H9 (cell line): Measurements from ENCODE around the gene TRIM54. TPM values are rescaled to one million over a fixed set of nuclear protein-coding genes. Genes with fewer than 3 reads are reported as not detected.

ENCODE experiments used
- DNase-seq: peaks from one replicate; pipeline ENCODE4 v3.0.0-alpha.2; 2017
- H2AFZ ChIP-seq: one replicate; pipeline ENCODE4 v1.6.1; 2013; ENCODE audit warnings: mild to moderate bottlenecking, low read length, control low read depth, moderate library complexity
- H2AK5ac ChIP-seq: 2 replicates; pipeline ENCODE4 v1.6.1; 2013; ENCODE audit warnings: low read length, control low read depth, mixed read lengths; ENCODE audit not compliant: insufficient read length
- H2BK120ac ChIP-seq: one replicate; pipeline ENCODE4 v1.6.1; 2013; ENCODE audit warnings: low read depth, mild to moderate bottlenecking, low read length, control low read depth, inconsistent platforms; ENCODE audit not compliant: poor library complexity, severe bottlenecking
- H2BK12ac ChIP-seq: 2 replicates; pipeline ENCODE4 v1.6.1; 2013; ENCODE audit warnings: low read length, control low read depth, mixed read lengths, low read depth; ENCODE audit not compliant: insufficient read length
- H2BK15ac ChIP-seq: 2 replicates; pipeline ENCODE4 v1.6.1; 2013; ENCODE audit warnings: low read depth, low read length, control low read depth
- H2BK20ac ChIP-seq: one replicate; pipeline ENCODE4 v1.6.1; 2013; ENCODE audit warnings: low read depth, mild to moderate bottlenecking, low read length, control low read depth, inconsistent platforms; ENCODE audit not compliant: poor library complexity, severe bottlenecking
- H2BK5ac ChIP-seq: 2 replicates; pipeline ENCODE4 v1.6.1; 2013; ENCODE audit warnings: low read length, control low read depth, mixed read lengths; ENCODE audit not compliant: insufficient read length
- H3K14ac ChIP-seq: 2 replicates; pipeline ENCODE4 v1.6.1; 2013; ENCODE audit warnings: low read length, control low read depth; ENCODE audit not compliant: insufficient read depth
- H3K18ac ChIP-seq: 2 replicates; pipeline ENCODE4 v1.6.1; 2013; ENCODE audit warnings: low read depth, mild to moderate bottlenecking, mixed read lengths, low read length, control low read depth; ENCODE audit not compliant: insufficient read length
- H3K23ac ChIP-seq: 2 replicates; pipeline ENCODE4 v1.6.1; 2013; ENCODE audit warnings: low read length, control low read depth, mixed read lengths, low read depth; ENCODE audit not compliant: insufficient read length
- H3K23me2 ChIP-seq: 2 replicates; pipeline ENCODE4 v1.6.1; 2013; ENCODE audit warnings: low read depth, mild to moderate bottlenecking, mixed read lengths, low read length, control low read depth; ENCODE audit not compliant: insufficient read length, poor library complexity, severe bottlenecking
- H3K27ac ChIP-seq: 2 replicates; pipeline ENCODE4 v1.5.1; 2013; ENCODE audit warnings: low read length, control low read depth, mixed read lengths, low read depth; ENCODE audit not compliant: insufficient read length
- H3K27me3 ChIP-seq: 2 replicates; pipeline ENCODE4 v1.6.1; 2013; ENCODE audit warnings: low read length, control low read depth, inconsistent platforms; ENCODE audit not compliant: insufficient read depth
- H3K4ac ChIP-seq: 2 replicates; pipeline ENCODE4 v1.6.1; 2013; ENCODE audit warnings: low read depth, mild to moderate bottlenecking, control low read depth, inconsistent platforms, low read length, moderate library complexity
- H3K4me1 ChIP-seq: 2 replicates; pipeline ENCODE4 v1.6.1; 2013; ENCODE audit warnings: low read length, control low read depth, inconsistent platforms; ENCODE audit not compliant: insufficient read depth
- H3K4me2 ChIP-seq: 2 replicates; pipeline ENCODE4 v1.6.1; 2013; ENCODE audit warnings: low read length, control low read depth, mixed read lengths; ENCODE audit not compliant: insufficient read length, insufficient read depth
- H3K56ac ChIP-seq: 2 replicates; pipeline ENCODE4 v1.6.1; 2013; ENCODE audit warnings: low read depth, mild to moderate bottlenecking, mixed read lengths, low read length, control low read depth; ENCODE audit not compliant: insufficient read length
- H3K79me1 ChIP-seq: 2 replicates; pipeline ENCODE4 v1.6.1; 2013; ENCODE audit warnings: low read depth, mild to moderate bottlenecking, moderate library complexity, low read length, control low read depth, inconsistent platforms; ENCODE audit not compliant: insufficient read depth, poor library complexity, severe bottlenecking
- H3K79me2 ChIP-seq: 2 replicates; pipeline ENCODE4 v1.6.1; 2013; ENCODE audit warnings: low read length, control low read depth, inconsistent platforms; ENCODE audit not compliant: insufficient read depth
- H3K9ac ChIP-seq: 2 replicates; pipeline ENCODE4 v1.6.1; 2013; ENCODE audit warnings: low read length, control low read depth, mixed read lengths; ENCODE audit not compliant: insufficient read length; ENCODE audit errors: extremely low read depth
- H3K9me3 ChIP-seq: one replicate; pipeline ENCODE4 v1.6.1; 2013; ENCODE audit warnings: low read depth, low read length, inconsistent platforms; ENCODE audit not compliant: control insufficient read depth
- H3T11ph ChIP-seq: one replicate; pipeline ENCODE4 v1.6.1; 2013; ENCODE audit warnings: mild to moderate bottlenecking, low read length, control low read depth, inconsistent platforms
- H4K20me1 ChIP-seq: one replicate; pipeline ENCODE4 v1.6.1; 2013; ENCODE audit not compliant: control insufficient read depth, insufficient read length, insufficient read depth
- H4K5ac ChIP-seq: 2 replicates; pipeline ENCODE4 v1.6.1; 2013; ENCODE audit warnings: low read depth, mild to moderate bottlenecking, mixed read lengths, low read length, control low read depth; ENCODE audit not compliant: insufficient read length
- H4K8ac ChIP-seq: replicated peaks from 2 replicates; pipeline ENCODE4 v1.6.1; 2013; ENCODE audit warnings: low read length, control low read depth, mixed read lengths, low read depth; ENCODE audit not compliant: insufficient read length
- H4K91ac ChIP-seq: 2 replicates; pipeline ENCODE4 v1.6.1; 2013; ENCODE audit warnings: low read depth, mild to moderate bottlenecking, moderate library complexity, mixed read lengths, low read length, control low read depth; ENCODE audit not compliant: insufficient read length
- H3K27ac Mint-ChIP-seq, 3 experiments: 2 replicates in 2 of 3; 3 replicates in 1 of 3; pipeline ENCODE4 v1.8.0; 2020 to 2021; ENCODE audit warnings: mixed read lengths in 3 of 3, mild to moderate bottlenecking in 1 of 3, moderate library complexity in 1 of 3
- H3K27me3 Mint-ChIP-seq: 2 replicates; pipeline ENCODE4 v1.8.0; 2021; ENCODE audit warnings: low read depth, mild to moderate bottlenecking, moderate library complexity, mixed read lengths
- H3K36me3 Mint-ChIP-seq, 3 experiments: 2 replicates in 2 of 3; 3 replicates in 1 of 3; pipeline ENCODE4 v1.8.0; 2020 to 2021; ENCODE audit warnings: low read depth in 3 of 3, mixed read lengths in 3 of 3; ENCODE audit not compliant: insufficient read depth in 1 of 3
- H3K4me1 Mint-ChIP-seq, 2 experiments: 2 replicates each; pipeline ENCODE4 v1.8.0; 2020; ENCODE audit warnings: mixed read lengths in 2 of 2
- H3K4me3 Mint-ChIP-seq, 2 experiments: 2 replicates in 1 of 2; 3 replicates in 1 of 2; pipeline ENCODE4 v1.8.0; 2020 to 2021; ENCODE audit warnings: mild to moderate bottlenecking in 2 of 2, mixed read lengths in 2 of 2, moderate library complexity in 1 of 2
- H3K9me3 Mint-ChIP-seq, 2 experiments: 2 replicates in 1 of 2; 3 replicates in 1 of 2; pipeline ENCODE4 v1.8.0; 2020; ENCODE audit warnings: mild to moderate bottlenecking in 2 of 2, mixed read lengths in 2 of 2, moderate library complexity in 1 of 2
- CTCF ChIP-seq: fragments of 200-600 bp; sonication (generic); conservative IDR thresholded peaks from 3 replicates; pipeline ENCODE4 v1.8.0; 2021; ENCODE audit warnings: antibody characterized with exemption, mild to moderate bottlenecking
- WGBS: extraction: QIAGEN DNeasy Blood & Tissue Kit; methylation state at CpG from one replicate; pipeline ENCODE4 v1.1.7; 2013; ENCODE audit warnings: missing lambda C conversion rate, low lambda C conversion rate, mixed read lengths; ENCODE audit not compliant: insufficient read length; ENCODE audit errors: extremely low coverage; 5-methylcytosine and 5-hydroxymethylcytosine counted together
- total RNA-seq: library from RNA; stranded (reverse); gene quantifications from 2 replicates; pipeline ENCODE4 v1.2.1, GENCODE V29; 2021

TRIM54 gene
- total RNA-seq, 1 experiment from 2014 or later, result 5.0 TPM

- H3K9me3 Mint-ChIP-seq, result no peaks in the 10 kb centered on the region
- H3K9ac ChIP-seq, result no peak within 1 kb of the TSS
- no peaks in the 10 kb centered on the region for H3K79me2 ChIP-seq
- H2BK5ac ChIP-seq, result no peak within 1 kb of the TSS
- peak within 1 kb of the TSS; percentile 36 to 64 for H3K4me3 Mint-ChIP-seq
- peaks cover 9% of the 10 kb centered on the region for H3K23me2 ChIP-seq
- H4K91ac ChIP-seq, result no peak within 1 kb of the TSS
- H3K27me3 Mint-ChIP-seq, result peaks cover 52% of the 10 kb centered on the region
- no peak within 1 kb of the TSS for H3K23ac ChIP-seq
- H3K79me1 ChIP-seq, result no peaks in the 10 kb centered on the region
- peak; percentile 82 for DNase-seq
- H3K4me2 ChIP-seq, result peak within 1 kb of the TSS; percentile 34
- H3K9me3 ChIP-seq, result no peaks in the 10 kb centered on the region
- no peaks in the 10 kb centered on the region for H4K20me1 ChIP-seq
- H3K18ac ChIP-seq, result no peak within 1 kb of the TSS
- no peak within 1 kb of the TSS for H4K8ac ChIP-seq
- peaks cover 3 to 5% of the 10 kb centered on the region in 2 experiments; a peak in 3 of 4 replicates for H3K4me1 Mint-ChIP-seq
- no peak within 1 kb of the TSS for H3K27ac ChIP-seq
- peaks cover 21% of the 10 kb centered on the region for H3K27me3 ChIP-seq
- H3K27ac Mint-ChIP-seq, result no peak within 1 kb of the TSS; a peak in 1 of 7 replicates
- H2BK120ac ChIP-seq, result no peak within 1 kb of the TSS
- no peak within 1 kb of the TSS for H2BK20ac ChIP-seq
- H3T11ph ChIP-seq, result no peak within 1 kb of the TSS
- no peak within 1 kb of the TSS for H3K4ac ChIP-seq
- H2AFZ ChIP-seq, result no peak within 1 kb of the TSS
- no peak within 1 kb of the TSS for H2BK15ac ChIP-seq
- no CpG with 5 or more reads among the region's 25 CpGs for WGBS
- no peak within 1 kb of the TSS for H4K5ac ChIP-seq
- H3K4me1 ChIP-seq, result no peaks in the 10 kb centered on the region
- H2AK5ac ChIP-seq, result no peak within 1 kb of the TSS
- TF ChIP-seq CTCF, result no peak
- H3K36me3 Mint-ChIP-seq, result peaks cover 9 to 12% (median 10%) of the 10 kb centered on the region in 3 experiments; a peak in 6 of 7 replicates
- no peak within 1 kb of the TSS for H2BK12ac ChIP-seq
- H3K56ac ChIP-seq, result no peak within 1 kb of the TSS
- no peak within 1 kb of the TSS for H3K14ac ChIP-seq
These were observed 26.2 kb downstream of the TRIM54 start, which contains the start of gene UCN for GRCh38 chr2:27308359-27308881. Gene UCN, minus strand, starts transcription at chr2:27308445. Its CDS starts 550 bp downstream, at chr2:27307895.
